OCI-LY3 (cell line): ENCODE data around the gene NID1.
"Not testable (repeated sequence)": the region's sequence is repeated elsewhere in the genome, so short reads cannot be mapped to it uniquely, and the experiment has no call there.

ENCODE experiments used
- H2AFZ ChIP-seq: fragments of 200-600, 300-600 bp; shearing (Covaris generic); 2 replicates; pipeline ENCODE4 v1.6.0; 2014; ENCODE audit warnings: antibody characterized with exemption, low read depth, low read length
- H3K27ac ChIP-seq: fragments of 200-600, 300-600 bp; sonication (generic); 2 replicates; pipeline ENCODE4 v1.5.1; 2014; ENCODE audit warnings: mild to moderate bottlenecking, low read length, moderate library complexity, mixed read lengths
- H3K27me3 ChIP-seq: fragments of 200-600, 300-600 bp; sonication (generic); 2 replicates; pipeline ENCODE4 v1.6.1; 2014; ENCODE audit warnings: low read depth, low read length, mixed read lengths
- H3K36me3 ChIP-seq: fragments of 200-600, 300-600 bp; sonication (generic); replicated peaks from 2 replicates; pipeline ENCODE3; 2014; ENCODE audit warnings: low read depth, low read length, mixed read lengths
- H3K4me1 ChIP-seq: fragments of 300-600, 200-600 bp; sonication (generic); 2 replicates; pipeline ENCODE4 v1.6.1; 2014; ENCODE audit warnings: low read length, mixed read lengths
- H3K4me2 ChIP-seq: fragments of 200-600, 300-600 bp; sonication (generic); 2 replicates; pipeline ENCODE4 v1.6.1; 2014; ENCODE audit warnings: low read length, mixed read lengths
- H3K4me3 ChIP-seq: fragments of 300-600, 200-600 bp; sonication (generic); 2 replicates; pipeline ENCODE4 v1.5.1; 2014; ENCODE audit warnings: antibody characterized with exemption, mild to moderate bottlenecking, low read length, moderate library complexity
- H3K79me2 ChIP-seq: fragments of 300-600, 200-600 bp; shearing (Covaris generic); 2 replicates; pipeline ENCODE4 v1.6.1; 2014; ENCODE audit warnings: mild to moderate bottlenecking, low read length, mixed read lengths
- H3K9ac ChIP-seq: fragments of 300-600, 200-600 bp; shearing (Covaris generic); 2 replicates; pipeline ENCODE4 v1.6.0; 2014; ENCODE audit warnings: mild to moderate bottlenecking, low read length, moderate library complexity
- H3K9me3 ChIP-seq: fragments of 200-600, 300-600 bp; shearing (Covaris generic); 2 replicates; pipeline ENCODE4 v1.6.1; 2014; ENCODE audit warnings: low read length, mixed read lengths; ENCODE audit not compliant: insufficient read depth
- H4K20me1 ChIP-seq: fragments of 200-600, 300-600 bp; sonication (generic); 2 replicates; pipeline ENCODE4 v1.6.1; 2016; ENCODE audit warnings: low read length, mixed read lengths; ENCODE audit not compliant: insufficient read depth
- EZH2phosphoT487 ChIP-seq: fragments of 200-600 bp; shearing (Covaris generic); IDR thresholded peaks from 2 replicates; pipeline ENCODE4 v1.6.1; 2018; ENCODE audit warnings: antibody characterized with exemption, mixed run types, low read depth
- TF ChIP-seq, protein P1 (sequence below): fragments of 200-600, 300-600 bp; sonication (generic); IDR thresholded peaks from 2 replicates; pipeline ENCODE4 v1.5.1; 2014; ENCODE audit warnings: antibody characterized with exemption, low read length, low read depth

NID1 gene

DNA sequence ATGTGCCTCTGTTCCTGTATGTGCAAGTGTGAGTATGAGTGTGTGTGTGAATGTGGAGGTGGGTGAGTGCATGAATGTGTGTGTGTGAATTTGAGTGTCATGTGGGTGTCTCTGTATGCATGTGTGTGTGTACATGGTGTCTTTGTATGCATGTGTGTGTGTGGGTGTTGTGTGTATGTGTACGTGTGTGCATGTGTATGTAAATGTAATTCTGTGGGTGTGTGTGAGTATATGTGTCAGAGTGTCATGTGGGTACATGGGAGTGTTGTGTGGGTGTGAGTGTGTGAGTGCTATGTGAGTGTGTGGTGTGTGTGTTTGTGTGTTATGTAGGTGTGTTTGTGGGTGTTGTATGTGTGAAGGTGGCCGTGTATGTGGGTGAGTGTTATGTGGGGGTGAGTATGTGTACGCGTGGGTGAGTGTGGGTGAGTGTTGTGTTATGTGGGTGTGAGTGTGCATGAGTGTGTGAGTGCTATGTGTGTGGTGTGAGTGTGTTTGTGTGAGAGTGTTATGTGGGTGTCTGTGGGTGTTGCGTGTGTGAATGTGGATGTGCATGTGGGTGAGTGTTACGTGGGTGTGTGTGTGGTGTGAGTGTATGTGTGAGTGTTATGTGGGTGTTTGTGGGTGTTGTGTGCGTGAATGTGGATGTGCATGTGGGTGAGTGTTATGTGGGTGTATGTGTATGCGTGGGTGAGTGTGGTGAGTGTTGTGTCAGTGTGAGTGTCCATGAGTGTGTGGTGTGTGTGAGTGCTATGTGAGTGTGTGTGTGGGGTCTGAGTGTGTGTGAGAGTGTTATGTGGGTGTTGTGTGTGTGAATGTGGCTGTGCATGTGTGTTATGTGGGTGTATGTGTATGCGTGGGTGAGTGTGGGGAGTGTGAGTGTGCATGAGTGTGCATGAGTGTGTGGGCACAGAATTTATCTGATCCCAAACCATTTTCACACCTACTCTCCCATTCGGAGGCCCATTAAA, 36.6 kb upstream of the NID1 start:
- H3K27ac ChIP-seq = no peak overlapping the region
- no peak overlapping the region for H2AFZ ChIP-seq
- peaks cover 11% of the 10 kb centered on the region; the same call in 1 of the 2 replicates for H3K27me3 ChIP-seq
- no peak overlapping the region for H3K4me2 ChIP-seq
- peaks cover 2% of the 10 kb centered on the region; the same call in 1 of the 2 replicates for H3K9me3 ChIP-seq
- H4K20me1 ChIP-seq = no peaks in the 10 kb centered on the region
- H3K9ac ChIP-seq = no peak overlapping the region
- H3K4me1 ChIP-seq = peaks cover 19% of the 10 kb centered on the region
- no peaks in the 10 kb centered on the region for H3K79me2 ChIP-seq
- no peak for TF ChIP-seq EZH2phosphoT487
- TF ChIP-seq, protein P1, sequence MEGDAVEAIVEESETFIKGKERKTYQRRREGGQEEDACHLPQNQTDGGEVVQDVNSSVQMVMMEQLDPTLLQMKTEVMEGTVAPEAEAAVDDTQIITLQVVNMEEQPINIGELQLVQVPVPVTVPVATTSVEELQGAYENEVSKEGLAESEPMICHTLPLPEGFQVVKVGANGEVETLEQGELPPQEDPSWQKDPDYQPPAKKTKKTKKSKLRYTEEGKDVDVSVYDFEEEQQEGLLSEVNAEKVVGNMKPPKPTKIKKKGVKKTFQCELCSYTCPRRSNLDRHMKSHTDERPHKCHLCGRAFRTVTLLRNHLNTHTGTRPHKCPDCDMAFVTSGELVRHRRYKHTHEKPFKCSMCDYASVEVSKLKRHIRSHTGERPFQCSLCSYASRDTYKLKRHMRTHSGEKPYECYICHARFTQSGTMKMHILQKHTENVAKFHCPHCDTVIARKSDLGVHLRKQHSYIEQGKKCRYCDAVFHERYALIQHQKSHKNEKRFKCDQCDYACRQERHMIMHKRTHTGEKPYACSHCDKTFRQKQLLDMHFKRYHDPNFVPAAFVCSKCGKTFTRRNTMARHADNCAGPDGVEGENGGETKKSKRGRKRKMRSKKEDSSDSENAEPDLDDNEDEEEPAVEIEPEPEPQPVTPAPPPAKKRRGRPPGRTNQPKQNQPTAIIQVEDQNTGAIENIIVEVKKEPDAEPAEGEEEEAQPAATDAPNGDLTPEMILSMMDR = no peak
- no peak overlapping the region for H3K4me3 ChIP-seq
- H3K36me3 ChIP-seq = peaks cover 5% of the 10 kb centered on the region

DNA sequence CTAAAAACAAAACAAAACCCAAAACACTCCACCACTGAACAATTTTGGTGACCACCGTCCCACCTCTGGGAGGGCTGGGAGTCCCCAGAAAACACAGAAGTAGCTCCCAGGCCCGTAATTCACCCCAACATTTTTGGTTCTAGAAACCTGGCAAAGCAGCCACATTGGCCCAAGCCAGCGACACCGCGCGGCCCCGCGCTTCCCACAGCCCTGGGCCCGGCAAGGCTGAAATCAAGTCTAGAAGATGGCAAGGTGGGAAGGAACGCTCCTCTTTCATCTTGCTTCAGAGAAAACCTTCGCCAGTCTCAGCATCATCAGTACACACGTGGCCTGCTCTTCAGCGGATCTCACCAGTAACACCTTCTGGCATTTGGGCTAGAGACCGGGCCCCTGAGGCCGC, 35.9 kb upstream of the NID1 start:
- Histone ChIP-seq H3K4me2 (no peak overlapping the region), H3K9ac (no peak overlapping the region), H4K20me1 (no peaks in the 10 kb centered on the region), H3K27me3 (peaks cover 11% of the 10 kb centered on the region; the same call in 1 of the 2 replicates), H3K36me3 (peaks cover 5% of the 10 kb centered on the region), H3K79me2 (no peaks in the 10 kb centered on the region), H3K9me3 (peaks cover 9% of the 10 kb centered on the region), H3K4me1 (peaks cover 13% of the 10 kb centered on the region), H3K4me3 (no peak overlapping the region), H2AFZ (no peak overlapping the region), H3K27ac (no peak overlapping the region)
- no peak for TF ChIP-seq EZH2phosphoT487
- TF ChIP-seq, protein P1 = no peak

DNA sequence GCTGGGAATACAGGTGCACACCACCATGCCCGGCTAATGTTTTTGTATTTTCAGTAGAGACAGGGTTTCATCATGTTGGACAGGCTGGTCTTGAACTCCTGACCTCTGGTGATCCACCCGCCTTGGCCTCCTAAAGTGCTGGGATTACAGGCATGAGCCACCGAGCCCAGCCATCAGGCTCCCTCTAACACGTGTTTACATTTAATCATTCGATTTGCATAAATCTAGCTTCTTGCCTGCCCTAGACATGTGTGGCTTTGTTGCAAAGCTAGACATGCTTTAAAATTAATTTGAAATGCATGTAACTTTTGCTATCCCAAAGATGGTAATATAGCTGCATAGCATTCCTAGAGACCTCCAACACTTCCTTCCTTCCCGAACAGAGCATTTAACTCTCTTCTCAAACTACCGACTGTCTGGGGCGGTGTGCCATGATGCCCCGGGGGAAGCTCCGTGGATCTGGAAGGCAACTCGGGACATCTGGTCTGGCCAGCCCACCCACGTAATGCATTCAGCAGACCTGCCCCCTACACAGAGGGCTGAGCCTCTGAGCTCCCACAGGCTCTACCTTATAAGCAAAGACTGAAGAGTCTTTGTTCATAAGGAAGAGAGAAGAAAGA, 34.6 kb upstream of the NID1 start:
- Histone ChIP-seq H3K4me1 (peaks cover 12% of the 10 kb centered on the region), H3K9me3 (peaks cover 11% of the 10 kb centered on the region), H3K4me3 (no peak overlapping the region), H3K9ac (no peak overlapping the region), H3K27ac (no peak overlapping the region), H3K4me2 (no peak overlapping the region), H2AFZ (no peak overlapping the region), H3K79me2 (no peaks in the 10 kb centered on the region), H4K20me1 (no peaks in the 10 kb centered on the region), H3K36me3 (peaks cover 5% of the 10 kb centered on the region), H3K27me3 (peaks cover 11% of the 10 kb centered on the region; the same call in 1 of the 2 replicates)
- TF ChIP-seq, protein P1 = no peak
- TF ChIP-seq EZH2phosphoT487 = no peak

DNA sequence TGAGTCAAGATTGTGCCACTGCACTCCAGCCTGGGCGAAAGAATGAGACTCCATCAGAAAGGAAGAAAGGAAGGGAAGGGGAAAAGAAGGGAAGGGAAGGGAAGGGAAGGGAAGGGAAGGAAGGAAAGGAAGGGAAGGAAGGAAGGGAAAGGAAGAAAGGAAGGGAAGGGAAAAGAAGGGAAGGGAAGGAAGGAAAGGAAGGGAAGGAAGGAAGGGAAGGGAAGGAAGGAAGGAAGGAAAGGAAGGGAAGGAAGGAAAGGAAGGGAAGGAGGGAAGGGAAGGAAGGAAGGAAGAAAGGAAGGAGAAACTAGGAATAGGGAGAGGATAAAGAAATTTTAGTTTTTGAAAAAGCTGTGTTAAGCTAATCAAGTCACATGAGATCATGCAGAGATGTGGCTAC, 33.4 kb upstream of the NID1 start:
- no peak for TF ChIP-seq EZH2phosphoT487
- TF ChIP-seq, protein P1 = no peak
- Histone ChIP-seq H3K4me2 (no peak overlapping the region), H3K9ac (no peak overlapping the region), H3K27ac (no peak overlapping the region), H2AFZ (no peak overlapping the region), H3K4me3 (no peak overlapping the region), H3K36me3 (peaks cover 5% of the 10 kb centered on the region), H3K4me1 (peaks cover 10% of the 10 kb centered on the region), H4K20me1 (no peaks in the 10 kb centered on the region), H3K79me2 (no peaks in the 10 kb centered on the region), H3K27me3 (peaks cover 15% of the 10 kb centered on the region; the same call in 1 of the 2 replicates), H3K9me3 (peaks cover 11% of the 10 kb centered on the region)

DNA sequence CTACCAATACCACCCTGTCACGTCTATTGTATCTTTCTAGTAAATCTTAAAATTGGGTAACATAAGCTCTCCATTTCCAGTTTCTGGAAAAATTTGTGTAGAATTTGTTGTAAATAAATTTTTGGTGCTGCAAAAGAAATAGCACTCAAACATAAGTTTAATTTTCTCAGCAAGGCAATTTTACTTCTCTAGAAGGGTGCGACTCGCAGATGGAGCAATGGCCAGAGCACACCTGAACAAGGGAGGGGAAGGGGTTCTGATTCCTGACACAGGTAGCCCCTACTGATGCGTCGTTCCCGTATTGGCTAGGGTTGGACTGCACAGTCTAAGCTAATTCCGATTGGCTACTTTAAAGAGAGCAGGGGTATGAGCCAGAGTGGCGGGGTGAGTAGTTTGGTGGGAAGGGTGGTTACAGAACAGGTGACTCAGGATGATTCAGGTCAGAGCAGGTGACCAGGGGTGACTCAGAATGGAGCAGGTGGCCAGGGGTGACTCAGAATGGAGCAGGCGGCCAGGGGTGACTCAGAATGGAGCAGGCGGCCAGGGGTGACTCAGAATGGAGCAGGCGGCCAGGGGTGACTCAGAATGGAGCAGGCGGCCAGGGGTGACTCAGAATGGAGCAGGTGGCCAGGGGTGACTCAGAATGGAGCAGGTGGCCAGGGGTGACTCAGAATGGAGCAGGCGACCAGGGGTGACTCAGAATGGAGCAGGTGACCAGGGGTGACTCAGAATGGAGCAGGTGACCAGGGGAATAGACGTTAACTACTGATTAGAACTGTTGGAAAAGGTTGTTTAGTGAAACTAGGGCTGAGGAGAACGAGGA, 32.0 kb upstream of the NID1 start:
- peaks cover 16% of the 10 kb centered on the region; the same call in 1 of the 2 replicates for H3K27me3 ChIP-seq
- peaks cover 11% of the 10 kb centered on the region for H3K9me3 ChIP-seq
- H4K20me1 ChIP-seq, H3K9ac ChIP-seq, H3K36me3 ChIP-seq, H2AFZ ChIP-seq, H3K4me1 ChIP-seq, H3K4me3 ChIP-seq, H3K4me2 ChIP-seq, H3K79me2 ChIP-seq: not testable (repeated sequence)
- peak overlapping the region; percentile 75 for H3K27ac ChIP-seq
